Calu3 (cell line): ENCODE measurements around the gene JMJD4. TPM values are rescaled to one million over a fixed set of nuclear protein-coding genes. Genes with fewer than 3 reads are reported as not detected.
A peak's percentile ranks its signal among the peaks of the same experiment; 100 is the strongest.

Experiments used
- BruUV-seq: library from RNA; stranded (reverse); fragments of 400-500 nt; replicated peaks from 2 replicates; lab custom pipeline; 2021; lab: Mats Ljungman, UMichigan
- CTCF ChIA-PET: fragments of 300-600 bp; sonication (Branson Sonifier 250); formaldehyde crosslinking; loops from one replicate; lab custom pipeline; 2022; ENCODE audit warnings: antibody characterized with exemption; lab: Charles Lee
- DNase-seq: peaks from one replicate; pipeline ENCODE4 v3.0.0; 2022
- H3K27ac Mint-ChIP-seq: one replicate; pipeline ENCODE4 v1.8.0; 2022; ENCODE audit warnings: mixed read lengths; ENCODE audit not compliant: unreplicated experiment
- H3K27me3 Mint-ChIP-seq: one replicate; pipeline ENCODE4 v1.8.0; 2022; ENCODE audit warnings: mixed read lengths; ENCODE audit not compliant: unreplicated experiment
- H3K36me3 Mint-ChIP-seq: one replicate; pipeline ENCODE4 v1.8.0; 2022; ENCODE audit warnings: mild to moderate bottlenecking, moderate library complexity, mixed read lengths; ENCODE audit not compliant: insufficient read depth, unreplicated experiment
- H3K4me1 Mint-ChIP-seq: one replicate; pipeline ENCODE4 v1.8.0; 2022; ENCODE audit warnings: mild to moderate bottlenecking, low read depth, mixed read lengths; ENCODE audit not compliant: unreplicated experiment
- H3K4me3 Mint-ChIP-seq: one replicate; pipeline ENCODE4 v1.8.0; 2022; ENCODE audit warnings: mild to moderate bottlenecking, low read depth, moderate library complexity, mixed read lengths; ENCODE audit not compliant: unreplicated experiment
- H3K9me3 Mint-ChIP-seq: one replicate; pipeline ENCODE4 v1.8.0; 2022; ENCODE audit warnings: low read depth, mixed read lengths; ENCODE audit not compliant: unreplicated experiment
- intact Hi-C: fragments of 100-400 bp; cut with micrococcal nuclease; formaldehyde crosslinking; loops from one replicate; pipeline ENCODE4 v1.10.0; 2022; ENCODE audit not compliant: unreplicated experiment
- total RNA-seq: library from RNA; stranded (reverse); gene quantifications from 2 replicates; pipeline ENCODE4 v1.2.3, GENCODE V29; 2022
- TF ChIP-seq, protein P1 (sequence below): fragments of 200-600 bp; IDR thresholded peaks from one replicate; pipeline ENCODE4 v1.8.0; 2022; ENCODE audit warnings: antibody characterized with exemption; ENCODE audit not compliant: unreplicated experiment

JMJD4 gene
- total RNA-seq, 1 experiment from 2014 or later, result 37.8 TPM

DNA sequence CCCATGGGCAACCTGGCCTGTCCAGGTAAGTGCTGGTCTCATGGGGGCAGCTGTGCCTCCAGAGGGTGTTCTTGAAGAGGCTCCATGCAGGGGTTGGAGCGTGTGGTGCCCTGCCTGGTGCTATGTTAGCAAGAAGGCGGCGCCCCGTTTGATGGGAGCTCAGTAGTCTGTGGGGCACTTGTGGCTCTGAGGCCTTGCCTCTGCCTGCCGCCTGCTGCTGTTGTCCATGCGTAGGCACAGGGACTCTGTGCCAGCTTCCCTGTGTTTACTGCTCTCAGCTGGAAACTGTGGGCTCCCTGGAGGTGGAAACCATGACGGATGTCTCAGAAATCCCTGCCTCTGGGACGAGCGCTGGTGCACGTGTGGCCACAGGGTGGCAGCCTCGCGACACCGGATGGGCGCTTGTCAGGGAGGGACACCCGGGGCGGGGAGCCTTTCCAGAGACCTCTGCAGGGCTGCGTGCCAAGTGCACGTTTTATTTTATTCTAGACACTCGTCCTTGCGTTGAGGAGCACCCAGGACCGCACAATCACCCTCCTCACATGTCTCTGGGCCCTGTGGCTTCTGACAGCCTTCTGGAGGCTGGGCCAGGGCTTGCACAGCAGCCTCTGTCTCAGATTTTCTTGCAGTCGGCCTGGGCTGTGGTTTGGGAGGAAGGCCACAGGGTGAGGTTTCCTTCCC is 27.3 kb upstream of the JMJD4 start:
- no peaks in the 10 kb centered on the region for H3K27me3 Mint-ChIP-seq
- TF ChIP-seq, protein P1, sequence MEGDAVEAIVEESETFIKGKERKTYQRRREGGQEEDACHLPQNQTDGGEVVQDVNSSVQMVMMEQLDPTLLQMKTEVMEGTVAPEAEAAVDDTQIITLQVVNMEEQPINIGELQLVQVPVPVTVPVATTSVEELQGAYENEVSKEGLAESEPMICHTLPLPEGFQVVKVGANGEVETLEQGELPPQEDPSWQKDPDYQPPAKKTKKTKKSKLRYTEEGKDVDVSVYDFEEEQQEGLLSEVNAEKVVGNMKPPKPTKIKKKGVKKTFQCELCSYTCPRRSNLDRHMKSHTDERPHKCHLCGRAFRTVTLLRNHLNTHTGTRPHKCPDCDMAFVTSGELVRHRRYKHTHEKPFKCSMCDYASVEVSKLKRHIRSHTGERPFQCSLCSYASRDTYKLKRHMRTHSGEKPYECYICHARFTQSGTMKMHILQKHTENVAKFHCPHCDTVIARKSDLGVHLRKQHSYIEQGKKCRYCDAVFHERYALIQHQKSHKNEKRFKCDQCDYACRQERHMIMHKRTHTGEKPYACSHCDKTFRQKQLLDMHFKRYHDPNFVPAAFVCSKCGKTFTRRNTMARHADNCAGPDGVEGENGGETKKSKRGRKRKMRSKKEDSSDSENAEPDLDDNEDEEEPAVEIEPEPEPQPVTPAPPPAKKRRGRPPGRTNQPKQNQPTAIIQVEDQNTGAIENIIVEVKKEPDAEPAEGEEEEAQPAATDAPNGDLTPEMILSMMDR, result peak; percentile 80
- H3K4me1 Mint-ChIP-seq, result peaks cover 11% of the 10 kb centered on the region
- no TSS peak for BruUV-seq
- H3K27ac Mint-ChIP-seq, result no peak overlapping the region
- intact Hi-C loops, result loop anchor here (1.0 kb wide), 1 partner anchor 184 kb away; no protein-coding TSS in a partner anchor
- H3K36me3 Mint-ChIP-seq, result peaks cover 10% of the 10 kb centered on the region
- H3K9me3 Mint-ChIP-seq, result no peaks in the 10 kb centered on the region
- no peak overlapping the region for H3K4me3 Mint-ChIP-seq
- CTCF ChIA-PET, result interaction anchor here (0.7 to 2.6 kb wide), 5 partner anchors 10 to 191 kb away, joined by 3 to 11 read pairs (median 4); no protein-coding TSS in a partner anchor
- peak; percentile 89 for DNase-seq

- no peak overlapping the region for H3K4me3 Mint-ChIP-seq
- TF ChIP-seq, protein P1, result no peak
- H3K27me3 Mint-ChIP-seq, result no peaks in the 10 kb centered on the region
- H3K36me3 Mint-ChIP-seq, result peaks cover 10% of the 10 kb centered on the region
- H3K27ac Mint-ChIP-seq, result no peak overlapping the region
- DNase-seq, result no peak
- no peaks in the 10 kb centered on the region for H3K9me3 Mint-ChIP-seq
- peaks cover 11% of the 10 kb centered on the region for H3K4me1 Mint-ChIP-seq
- CTCF ChIA-PET, result interaction anchor here (0.7 to 2.6 kb wide), 4 partner anchors 9 to 190 kb away, joined by 3 to 11 read pairs (median 4); no protein-coding TSS in a partner anchor
- intact Hi-C loops, result loop anchor here (1.0 kb wide), 1 partner anchor 185 kb away; no protein-coding TSS in a partner anchor
- BruUV-seq, result no TSS peak
Observed at GRCh38 chr1:227761621-227762230, 26.6 kb upstream of the JMJD4 start.

DNA sequence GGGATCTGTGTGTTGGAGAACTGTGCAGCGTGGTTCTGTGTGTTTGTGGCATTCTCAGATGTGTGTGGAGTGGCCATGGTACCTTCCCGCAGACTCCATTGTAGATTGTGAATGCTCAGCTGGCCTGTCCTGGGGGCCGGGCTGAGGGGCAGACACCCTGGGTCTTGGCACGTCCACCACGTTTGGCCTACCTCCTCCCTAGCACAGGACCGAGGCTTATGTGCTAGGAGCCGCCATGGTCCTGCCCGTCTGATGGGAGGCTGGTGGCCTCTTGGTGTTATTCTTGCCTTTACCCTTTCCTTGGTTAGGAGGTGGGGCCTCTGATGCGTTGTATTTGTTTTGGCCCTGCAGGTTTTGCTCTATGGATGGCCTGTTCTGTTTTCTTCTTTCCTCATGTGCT is 25.3 kb upstream of the JMJD4 start:
- peaks cover 10% of the 10 kb centered on the region for H3K36me3 Mint-ChIP-seq
- no peak for DNase-seq
- no peaks in the 10 kb centered on the region for H3K27me3 Mint-ChIP-seq
- no peaks in the 10 kb centered on the region for H3K9me3 Mint-ChIP-seq
- CTCF ChIA-PET, result interaction anchor here (0.6 to 1.2 kb wide), 2 partner anchors 26 to 77 kb away, joined by 3 to 13 read pairs; no protein-coding TSS in a partner anchor
- intact Hi-C loops, result no loop called here
- H3K4me3 Mint-ChIP-seq, result no peak overlapping the region
- no TSS peak for BruUV-seq
- TF ChIP-seq, protein P1, result no peak
- peaks cover 11% of the 10 kb centered on the region for H3K4me1 Mint-ChIP-seq
- no peak overlapping the region for H3K27ac Mint-ChIP-seq

DNA sequence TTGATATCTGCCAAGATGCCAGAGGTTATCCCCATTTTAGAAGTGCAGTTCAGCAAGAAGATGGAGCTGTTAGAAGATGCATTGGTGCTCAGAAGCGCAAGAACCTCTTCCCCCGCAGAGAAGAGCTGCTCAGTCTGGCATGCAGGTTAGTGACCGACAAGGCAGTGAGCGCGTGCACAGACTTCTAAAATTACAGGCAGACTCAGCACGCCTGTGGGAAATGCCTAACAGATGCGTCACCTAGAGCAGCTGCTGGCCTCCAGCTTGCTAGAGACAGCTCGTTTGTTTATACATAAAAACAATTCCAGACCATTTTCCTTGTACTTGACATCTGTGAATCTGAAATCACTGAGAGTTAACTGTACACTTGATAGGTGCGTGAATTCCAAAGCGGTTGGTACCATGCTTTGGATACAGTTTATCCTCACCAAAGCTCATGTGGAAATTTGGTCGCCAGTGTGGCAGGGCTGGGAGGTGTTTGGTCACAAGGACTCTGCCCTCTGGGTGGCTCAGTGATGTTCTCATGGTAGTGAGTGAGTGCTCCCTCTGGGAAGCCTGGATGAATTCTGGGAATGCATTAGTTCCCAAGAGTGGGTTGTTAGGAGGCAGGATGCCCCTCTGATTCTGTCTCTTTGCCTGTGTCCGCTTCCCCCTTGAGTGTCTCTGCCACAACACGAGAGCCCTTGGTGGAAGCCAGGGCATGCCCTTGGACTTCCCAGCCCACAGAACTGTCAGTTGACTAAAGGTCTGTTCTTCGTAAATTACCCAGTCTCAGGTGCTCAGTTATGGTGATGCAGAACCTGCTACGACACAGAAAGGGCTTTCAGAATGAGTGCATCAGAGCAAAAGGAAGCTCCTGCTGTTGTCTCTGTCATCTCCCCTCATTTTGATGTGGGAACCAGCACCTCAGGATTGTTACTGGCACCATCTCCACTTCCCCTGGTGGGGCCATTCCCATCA is 24.5 kb upstream of the JMJD4 start:
- Mint-ChIP-seq H3K27me3 (no peaks in the 10 kb centered on the region), H3K27ac (no peak overlapping the region), H3K36me3 (peaks cover 10% of the 10 kb centered on the region), H3K9me3 (no peaks in the 10 kb centered on the region), H3K4me1 (peaks cover 12% of the 10 kb centered on the region), H3K4me3 (no peak overlapping the region)
- no peak for DNase-seq
- TSS peak; percentile 42 for BruUV-seq
- CTCF ChIA-PET, result interaction anchor here (0.6 to 1.2 kb wide), 2 partner anchors 25 to 77 kb away, joined by 3 to 4 read pairs; no protein-coding TSS in a partner anchor
- TF ChIP-seq, protein P1, result no peak
- intact Hi-C loops, result no loop called here
